ENCODE results near the gene CACNG7. TPM values are rescaled to one million over a fixed set of nuclear protein-coding genes. Genes with fewer than 3 reads are reported as not detected.

CACNG7 gene
- total and polyA plus RNA-seq, 2 donors from 2014 or later = not detected

GRCh38 chr19:53865918-53866864 is 42.9 kb upstream of the CACNG7 start:
- Histone ChIP-seq H3K4me1 (ENCODE audit: control insufficient read depth in 2 of 3, insufficient read depth in 2 of 3, low read depth in 1 of 3, low read length in 3 of 3) (peaks cover 0 to 4% (median 0%) of the 10 kb centered on the region in 3 donors), H3K9me3 (ENCODE audit: control insufficient read depth in 2 of 3, insufficient read depth in 1 of 3, low read length in 3 of 3) (no peaks in the 10 kb centered on the region), H3K9ac (ENCODE audit: low read length in 3 of 3) (peak overlapping the region in 1 of 3 donors; percentile 69), H3K27me3 (ENCODE audit: control insufficient read depth, insufficient read depth, low read length) (no peaks in the 10 kb centered on the region), H3K4me3 (ENCODE audit: low read length in 3 of 3) (peak overlapping the region in 2 of 3 donors; percentile 55 to 56), H3K36me3 (ENCODE audit: control insufficient read depth in 2 of 3, insufficient read depth in 3 of 3, low read length in 3 of 3) (no peaks in the 10 kb centered on the region), H3K27ac (ENCODE audit: low read depth in 2 of 2, low read length in 2 of 2) (peak overlapping the region in 1 of 2 donors; percentile 4)
- TF ChIP-seq, protein P1, sequence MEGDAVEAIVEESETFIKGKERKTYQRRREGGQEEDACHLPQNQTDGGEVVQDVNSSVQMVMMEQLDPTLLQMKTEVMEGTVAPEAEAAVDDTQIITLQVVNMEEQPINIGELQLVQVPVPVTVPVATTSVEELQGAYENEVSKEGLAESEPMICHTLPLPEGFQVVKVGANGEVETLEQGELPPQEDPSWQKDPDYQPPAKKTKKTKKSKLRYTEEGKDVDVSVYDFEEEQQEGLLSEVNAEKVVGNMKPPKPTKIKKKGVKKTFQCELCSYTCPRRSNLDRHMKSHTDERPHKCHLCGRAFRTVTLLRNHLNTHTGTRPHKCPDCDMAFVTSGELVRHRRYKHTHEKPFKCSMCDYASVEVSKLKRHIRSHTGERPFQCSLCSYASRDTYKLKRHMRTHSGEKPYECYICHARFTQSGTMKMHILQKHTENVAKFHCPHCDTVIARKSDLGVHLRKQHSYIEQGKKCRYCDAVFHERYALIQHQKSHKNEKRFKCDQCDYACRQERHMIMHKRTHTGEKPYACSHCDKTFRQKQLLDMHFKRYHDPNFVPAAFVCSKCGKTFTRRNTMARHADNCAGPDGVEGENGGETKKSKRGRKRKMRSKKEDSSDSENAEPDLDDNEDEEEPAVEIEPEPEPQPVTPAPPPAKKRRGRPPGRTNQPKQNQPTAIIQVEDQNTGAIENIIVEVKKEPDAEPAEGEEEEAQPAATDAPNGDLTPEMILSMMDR (IDR thresholded peaks at IDR 0.05; ENCODE audit: borderline replicate concordance, extremely low read depth, insufficient read depth) = no peak
- intact Hi-C loops (cut with DNase I) = no loop called here
- FAIRE-seq = no peak
- peak; percentile 77 to 89 (median 87) for DNase-seq

DNA sequence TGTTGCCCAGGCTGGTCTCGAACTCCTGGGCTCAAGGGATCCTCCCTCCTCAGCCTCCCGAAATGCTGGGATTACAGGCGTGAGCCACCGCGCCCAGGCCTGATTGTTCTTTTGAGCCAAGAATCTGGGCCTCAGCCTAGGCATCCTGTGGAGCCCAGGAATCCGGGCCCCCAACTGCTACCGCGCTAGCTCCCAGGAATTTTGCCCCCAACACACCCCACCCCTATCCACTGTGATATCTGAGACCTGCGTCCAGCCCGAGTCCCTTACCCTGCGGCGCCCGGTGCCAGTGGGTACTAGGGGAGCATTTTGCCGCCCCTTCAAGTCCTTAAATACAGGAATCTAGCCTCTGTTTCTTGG is 42.2 kb upstream of the CACNG7 start:
- Histone ChIP-seq H3K4me1 (ENCODE audit: control insufficient read depth in 2 of 3, insufficient read depth in 2 of 3, low read depth in 1 of 3, low read length in 3 of 3) (peaks cover 0 to 4% (median 0%) of the 10 kb centered on the region in 3 donors), H3K9me3 (ENCODE audit: control insufficient read depth in 2 of 3, insufficient read depth in 1 of 3, low read length in 3 of 3) (no peaks in the 10 kb centered on the region), H3K4me3 (ENCODE audit: low read length in 3 of 3) (peak overlapping the region; percentile 36 to 56 (median 55)), H3K9ac (ENCODE audit: low read length in 3 of 3) (peak overlapping the region in 2 of 3 donors; percentile 23 to 69), H3K36me3 (ENCODE audit: control insufficient read depth in 2 of 3, insufficient read depth in 3 of 3, low read length in 3 of 3) (no peaks in the 10 kb centered on the region), H3K27ac (ENCODE audit: low read depth in 2 of 2, low read length in 2 of 2) (peak overlapping the region; percentile 77 to 78), H3K27me3 (ENCODE audit: control insufficient read depth, insufficient read depth, low read length) (no peaks in the 10 kb centered on the region)
- TF ChIP-seq, protein P1 (IDR thresholded peaks at IDR 0.05; ENCODE audit: borderline replicate concordance, extremely low read depth, insufficient read depth) = no peak
- FAIRE-seq (no peak), DNase-seq (peak in 2 of 5 donors; percentile 70 to 79)
- intact Hi-C loops (cut with DNase I) = no loop called here

- peak within 1 kb of the TSS; percentile 21 to 88 (median 60) for H3K9ac ChIP-seq (ENCODE audit: low read length in 3 of 3)
- H3K27ac ChIP-seq (ENCODE audit: low read depth in 2 of 2, low read length in 2 of 2) = peak within 1 kb of the TSS; percentile 83 to 88
- peaks cover 0 to 4% (median 0%) of the 10 kb centered on the region in 3 donors for H3K4me1 ChIP-seq (ENCODE audit: control insufficient read depth in 2 of 3, insufficient read depth in 2 of 3, low read depth in 1 of 3, low read length in 3 of 3)
- TF ChIP-seq, protein P1 (IDR thresholded peaks at IDR 0.05; ENCODE audit: borderline replicate concordance, extremely low read depth, insufficient read depth) = no peak
- no peaks in the 10 kb centered on the region for H3K36me3 ChIP-seq (ENCODE audit: control insufficient read depth in 2 of 3, insufficient read depth in 3 of 3, low read length in 3 of 3)
- FAIRE-seq = no peak
- H3K9me3 ChIP-seq (ENCODE audit: control insufficient read depth in 2 of 3, insufficient read depth in 1 of 3, low read length in 3 of 3) = no peaks in the 10 kb centered on the region
- peak; percentile 99 to 100 (median 100) for DNase-seq
- intact Hi-C loops (cut with DNase I) = no loop called here
- H3K27me3 ChIP-seq (ENCODE audit: control insufficient read depth, insufficient read depth, low read length) = no peaks in the 10 kb centered on the region
- peak within 1 kb of the TSS; percentile 69 to 76 (median 70) for H3K4me3 ChIP-seq (ENCODE audit: low read length in 3 of 3)
Measured at GRCh38 chr19:53867225-53868090, 41.6 kb upstream of the CACNG7 start, which contains the start of gene MYADM. MYADM (plus strand) TSS chr19:53867883; CDS start chr19:53873530, 5,647 bp downstream.
